Renal pelvis (tissue), 3 donors: ENCODE measurements around the gene GPD2. TPM values are rescaled to one million over a fixed set of nuclear protein-coding genes. Genes with fewer than 3 reads are reported as not detected.

ENCODE experiments used
- polyA plus RNA-seq, 3 donors: library from polyadenylated mRNA; unstranded; fragments of 120-200 nt; gene quantifications; one replicate each; pipeline ENCODE4 v1.2.1, GENCODE V29; 2013; ENCODE audit not compliant: insufficient read length in 3 of 3

GPD2 gene
- polyA plus RNA-seq, 3 donors = 17.7 to 23.7 (median 20.5) TPM

Other genes starting within 250 kb of the GPD2 start
- under 1 TPM; 0.34 to 0.67 (median 0.60) TPM for gene NR4A2, start 103.7 kb upstream of the GPD2 start, polyA plus RNA-seq